ENCODE measurements around the gene MCIDAS.

The MCIDAS gene

GRCh38 chr5:55232985-55233928 is 6.1 kb upstream of the MCIDAS start, which contains the start of gene CCNO:
TSS of gene CCNO (minus strand) at chr5:55233608. CDS start at chr5:55233523, 85 bp downstream.
- H2BK5ac ChIP-seq (ENCODE audit: low read length) = no peak within 1 kb of the TSS
- H2BK120ac ChIP-seq (ENCODE audit: low read depth, low read length) = peak within 1 kb of the TSS; percentile 41
- H3K18ac ChIP-seq (ENCODE audit: low read length) = peak within 1 kb of the TSS; percentile 84
- peak within 1 kb of the TSS; percentile 49 to 80 for H3K4me3 ChIP-seq (ENCODE audit: low read length in 2 of 2)
- H3K9ac ChIP-seq (ENCODE audit: low read depth, low read length, poor library complexity) = peak within 1 kb of the TSS; percentile 60
- peak within 1 kb of the TSS; percentile 59 for H3K23ac ChIP-seq (ENCODE audit: low read depth, low read length, poor library complexity)
- peak; percentile 85 for DNase-seq (ENCODE audit: low spot score)
- H2BK12ac ChIP-seq (ENCODE audit: low read length) = no peak within 1 kb of the TSS
- H3K14ac ChIP-seq (ENCODE audit: low read length) = peak within 1 kb of the TSS; percentile 23
- H2BK15ac ChIP-seq (ENCODE audit: low read length) = peak within 1 kb of the TSS; percentile 52
- no peaks in the 10 kb centered on the region for H3K36me3 ChIP-seq (replicated peaks in 1 of 2; ENCODE audit: control insufficient read depth in 2 of 2, insufficient read depth in 2 of 2, low read length in 2 of 2)
- H3K4me1 ChIP-seq (ENCODE audit: control insufficient read depth in 2 of 2, insufficient read depth in 1 of 2, low read depth in 1 of 2, low read length in 2 of 2) = peaks cover 7 to 16% of the 10 kb centered on the region in 2 donors
- H3K79me1 ChIP-seq (ENCODE audit: low read depth, low read length) = no peaks in the 10 kb centered on the region
- no peak within 1 kb of the TSS for H2AK5ac ChIP-seq (ENCODE audit: low read depth, low read length)
- H3K9me3 ChIP-seq (replicated peaks in 1 of 2; ENCODE audit: control insufficient read depth in 2 of 2, insufficient read depth in 1 of 2, low read depth in 1 of 2, low read length in 2 of 2) = no peaks in the 10 kb centered on the region
- H3K4ac ChIP-seq (ENCODE audit: low read length) = no peak within 1 kb of the TSS
- no CpG with 5 or more reads among the region's 106 CpGs for WGBS, 2 donors (ENCODE audit: extremely low coverage in 2 of 2, insufficient read length in 2 of 2, insufficient replicate concordance in 1 of 2)
- H3K27ac ChIP-seq (replicated peaks; ENCODE audit: low read length) = no peak within 1 kb of the TSS
- no peak within 1 kb of the TSS for H4K91ac ChIP-seq (ENCODE audit: low read depth, low read length, poor library complexity)
- peak within 1 kb of the TSS; percentile 97 for H3K4me2 ChIP-seq (ENCODE audit: insufficient read depth, low read length, poor library complexity, severe bottlenecking)
- H3K27me3 ChIP-seq (ENCODE audit: control insufficient read depth in 3 of 3, insufficient read depth in 3 of 3, low read depth in 1 of 3, low read length in 3 of 3) = peaks cover 33 to 80% (median 65%) of the 10 kb centered on the region in 3 experiments
- peak within 1 kb of the TSS; percentile 99 for H2AFZ ChIP-seq (ENCODE audit: low read length)
- no peak within 1 kb of the TSS for H4K8ac ChIP-seq (ENCODE audit: low read depth, low read length)

GRCh38 chr5:55232271-55232984 is 5.3 kb upstream of the MCIDAS start:
- peak; percentile 38 for DNase-seq (ENCODE audit: low spot score)
- WGBS, 2 donors (ENCODE audit: extremely low coverage in 2 of 2, insufficient read length in 2 of 2, insufficient replicate concordance in 1 of 2) = no CpG with 5 or more reads among the region's 45 CpGs
- H3K23ac ChIP-seq (ENCODE audit: low read depth, low read length, poor library complexity) = peak overlapping the region; percentile 59

GRCh38 chr5:55231919-55232270 is 4.8 kb upstream of the MCIDAS start:
- H3K4me3 ChIP-seq (ENCODE audit: low read length in 2 of 2) = peak overlapping the region in 1 of 2 donors; percentile 80

More at GRCh38 chr5:55232271-55232984, 5.3 kb upstream of the MCIDAS start:
- Histone ChIP-seq H3K27ac (replicated peaks; ENCODE audit: low read length) (no peak overlapping the region), H2BK15ac (ENCODE audit: low read length) (no peak overlapping the region), H3K4ac (ENCODE audit: low read length) (no peak overlapping the region), H3K14ac (ENCODE audit: low read length) (no peak overlapping the region), H3K4me1 (ENCODE audit: control insufficient read depth in 2 of 2, insufficient read depth in 1 of 2, low read depth in 1 of 2, low read length in 2 of 2) (peaks cover 11 to 16% of the 10 kb centered on the region in 2 donors), H2AK5ac (ENCODE audit: low read depth, low read length) (no peak overlapping the region), H3K4me3 (ENCODE audit: low read length in 2 of 2) (peak overlapping the region; percentile 49 to 80), H3K18ac (ENCODE audit: low read length) (peak overlapping the region; percentile 84), H4K8ac (ENCODE audit: low read depth, low read length) (no peak overlapping the region), H4K91ac (ENCODE audit: low read depth, low read length, poor library complexity) (no peak overlapping the region), H3K4me2 (ENCODE audit: insufficient read depth, low read length, poor library complexity, severe bottlenecking) (peak overlapping the region; percentile 97), H2AFZ (ENCODE audit: low read length) (peak overlapping the region; percentile 99), H3K9ac (ENCODE audit: low read depth, low read length, poor library complexity) (peak overlapping the region; percentile 60), H3K36me3 (replicated peaks in 1 of 2; ENCODE audit: control insufficient read depth in 2 of 2, insufficient read depth in 2 of 2, low read length in 2 of 2) (no peaks in the 10 kb centered on the region), H2BK120ac (ENCODE audit: low read depth, low read length) (peak overlapping the region; percentile 41), H3K27me3 (ENCODE audit: control insufficient read depth in 3 of 3, insufficient read depth in 3 of 3, low read depth in 1 of 3, low read length in 3 of 3) (peaks cover 39 to 84% (median 73%) of the 10 kb centered on the region in 3 experiments), H3K79me1 (ENCODE audit: low read depth, low read length) (no peaks in the 10 kb centered on the region), H2BK12ac (ENCODE audit: low read length) (no peak overlapping the region), H3K9me3 (replicated peaks in 1 of 2; ENCODE audit: control insufficient read depth in 2 of 2, insufficient read depth in 1 of 2, low read depth in 1 of 2, low read length in 2 of 2) (no peaks in the 10 kb centered on the region), H2BK5ac (ENCODE audit: low read length) (no peak overlapping the region)

More at GRCh38 chr5:55231919-55232270, 4.8 kb upstream of the MCIDAS start:
- peaks cover 42 to 84% (median 77%) of the 10 kb centered on the region in 3 experiments for H3K27me3 ChIP-seq (ENCODE audit: control insufficient read depth in 3 of 3, insufficient read depth in 3 of 3, low read depth in 1 of 3, low read length in 3 of 3)
- H3K36me3 ChIP-seq (replicated peaks in 1 of 2; ENCODE audit: control insufficient read depth in 2 of 2, insufficient read depth in 2 of 2, low read length in 2 of 2) = no peaks in the 10 kb centered on the region
- no peak overlapping the region for H4K8ac ChIP-seq (ENCODE audit: low read depth, low read length)
- H3K4me2 ChIP-seq (ENCODE audit: insufficient read depth, low read length, poor library complexity, severe bottlenecking) = peak overlapping the region; percentile 97
- no peak overlapping the region for H3K27ac ChIP-seq (replicated peaks; ENCODE audit: low read length)
- no peak overlapping the region for H3K14ac ChIP-seq (ENCODE audit: low read length)
- H3K23ac ChIP-seq (ENCODE audit: low read depth, low read length, poor library complexity) = no peak overlapping the region
- H3K9me3 ChIP-seq (replicated peaks in 1 of 2; ENCODE audit: control insufficient read depth in 2 of 2, insufficient read depth in 1 of 2, low read depth in 1 of 2, low read length in 2 of 2) = no peaks in the 10 kb centered on the region
- peak overlapping the region; percentile 99 for H2AFZ ChIP-seq (ENCODE audit: low read length)
- no peak overlapping the region for H2BK12ac ChIP-seq (ENCODE audit: low read length)
- H2BK5ac ChIP-seq (ENCODE audit: low read length) = no peak overlapping the region
- H2BK120ac ChIP-seq (ENCODE audit: low read depth, low read length) = no peak overlapping the region
- H3K9ac ChIP-seq (ENCODE audit: low read depth, low read length, poor library complexity) = no peak overlapping the region
- no peaks in the 10 kb centered on the region for H3K79me1 ChIP-seq (ENCODE audit: low read depth, low read length)
- H3K4ac ChIP-seq (ENCODE audit: low read length) = no peak overlapping the region
- H3K18ac ChIP-seq (ENCODE audit: low read length) = no peak overlapping the region
- H2BK15ac ChIP-seq (ENCODE audit: low read length) = no peak overlapping the region
- H3K4me1 ChIP-seq (ENCODE audit: control insufficient read depth in 2 of 2, insufficient read depth in 1 of 2, low read depth in 1 of 2, low read length in 2 of 2) = peaks cover 11 to 16% of the 10 kb centered on the region in 2 donors
- WGBS, 2 donors (ENCODE audit: extremely low coverage in 2 of 2, insufficient read length in 2 of 2, insufficient replicate concordance in 1 of 2) = no CpG with 5 or more reads among the region's 11 CpGs
- H2AK5ac ChIP-seq (ENCODE audit: low read depth, low read length) = no peak overlapping the region
- no peak for DNase-seq (ENCODE audit: low spot score)
- no peak overlapping the region for H4K91ac ChIP-seq (ENCODE audit: low read depth, low read length, poor library complexity)

Measured in neuronal stem cell (in vitro differentiated cells).